ENCODE data around the gene ERI3. TPM values are rescaled to one million over a fixed set of nuclear protein-coding genes. Genes with fewer than 3 reads are reported as not detected.

ERI3 gene
- polyA plus RNA-seq, 3 donors: 96.0 to 107 (median 97.9) TPM

DNA sequence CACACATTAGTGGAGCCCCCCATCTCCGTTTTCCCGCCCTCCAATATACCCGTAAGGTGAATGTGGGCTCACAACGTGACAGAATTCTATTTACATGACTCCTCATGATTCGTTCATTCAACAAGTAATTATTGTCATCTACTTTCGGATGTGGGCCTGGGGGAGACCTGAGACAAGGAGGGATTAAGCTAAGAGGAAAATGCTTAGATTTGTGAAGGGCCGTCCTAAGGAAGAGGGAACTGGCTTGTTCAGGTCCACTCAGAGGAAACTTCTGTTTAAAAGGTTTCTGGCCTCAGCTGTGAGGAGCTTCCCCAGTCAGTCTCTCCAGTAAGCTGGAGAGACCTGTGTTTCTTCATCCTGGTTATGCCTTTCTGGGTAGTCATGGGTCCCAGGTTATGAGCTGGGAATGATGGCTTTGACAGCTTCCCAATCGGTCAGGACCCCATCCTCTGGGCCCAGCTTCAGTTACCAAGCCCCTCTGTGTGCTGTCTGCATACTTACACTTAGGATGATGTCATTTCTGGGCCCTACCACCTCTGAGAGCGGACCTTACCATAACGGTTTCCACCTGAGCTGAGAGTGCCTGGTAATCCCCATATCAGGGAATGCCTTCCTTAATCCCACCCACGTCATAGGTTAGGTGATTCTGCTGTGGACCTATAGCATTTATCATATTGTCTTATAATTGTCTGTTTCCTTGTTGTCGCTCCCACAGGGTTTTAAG is 687 bp upstream of the ERI3 start:
- DNase-seq: no peak

DNA sequence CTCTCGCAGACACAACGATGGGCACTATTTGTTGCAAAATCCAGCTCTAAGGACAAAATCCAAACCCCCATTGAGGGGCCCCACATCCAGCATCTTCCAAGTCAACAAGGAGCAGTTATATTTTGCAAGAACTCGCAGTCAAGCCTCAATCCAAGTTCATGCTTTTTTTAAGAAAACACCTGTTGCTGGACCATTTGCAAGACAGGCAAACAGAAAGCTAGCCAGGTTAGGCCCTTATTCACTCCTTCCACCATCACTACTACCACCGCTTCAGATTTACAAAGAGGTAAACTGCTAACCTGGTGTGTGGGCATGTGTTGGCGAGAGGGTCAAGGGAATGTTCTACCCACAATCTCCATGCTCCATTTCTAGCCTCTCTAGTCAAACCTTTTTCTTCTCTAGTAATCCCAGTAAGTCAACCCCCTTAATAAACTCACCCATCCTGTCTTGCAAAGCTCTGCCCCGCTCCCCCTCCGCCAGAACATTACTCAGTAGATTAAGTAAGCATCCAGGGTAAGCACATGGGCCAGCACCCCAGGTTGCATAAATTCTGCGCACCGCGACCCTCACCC is 703 bp downstream of the ERI3 start:
- peak; percentile 17 for DNase-seq

DNA sequence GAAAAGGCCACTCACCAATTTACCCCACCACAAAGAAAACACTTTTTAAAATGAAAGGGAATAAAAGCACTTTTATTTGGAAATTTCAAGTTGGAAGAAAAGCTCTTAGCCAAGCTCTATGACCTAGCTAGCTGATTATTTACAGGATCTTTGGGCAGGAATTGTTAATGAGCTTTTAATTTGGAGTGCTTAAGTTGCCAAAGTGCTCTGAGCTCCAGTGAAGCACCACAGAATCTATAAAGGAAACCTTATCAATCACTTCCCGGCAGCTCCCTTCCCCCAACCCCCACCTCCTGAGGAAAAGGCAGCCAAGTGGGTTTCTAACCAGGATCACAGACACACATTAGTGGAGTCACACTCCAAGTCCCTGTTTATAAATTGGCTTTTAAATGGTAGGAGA is 1.5 kb downstream of the ERI3 start:
- no peak for DNase-seq

DNA sequence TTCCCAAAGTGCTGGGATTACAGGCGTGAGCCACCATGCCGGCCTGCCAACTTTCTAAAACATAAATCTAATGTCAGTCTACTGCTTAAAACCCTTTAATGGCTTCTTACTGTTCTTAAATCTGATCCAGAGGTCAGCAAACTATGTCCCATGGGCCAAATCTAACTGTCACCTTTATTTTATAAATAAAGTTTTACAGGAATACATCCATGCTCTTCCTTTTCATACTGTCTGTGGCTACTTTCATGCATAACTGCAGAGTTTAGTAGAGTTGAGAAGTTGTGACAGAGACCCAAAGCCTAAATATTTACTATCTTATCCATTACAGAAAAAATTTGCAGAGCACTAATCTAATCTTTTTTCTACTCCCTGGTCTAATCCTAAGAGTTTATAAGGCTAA is 3.8 kb downstream of the ERI3 start:
- DNase-seq: no peak

DNA sequence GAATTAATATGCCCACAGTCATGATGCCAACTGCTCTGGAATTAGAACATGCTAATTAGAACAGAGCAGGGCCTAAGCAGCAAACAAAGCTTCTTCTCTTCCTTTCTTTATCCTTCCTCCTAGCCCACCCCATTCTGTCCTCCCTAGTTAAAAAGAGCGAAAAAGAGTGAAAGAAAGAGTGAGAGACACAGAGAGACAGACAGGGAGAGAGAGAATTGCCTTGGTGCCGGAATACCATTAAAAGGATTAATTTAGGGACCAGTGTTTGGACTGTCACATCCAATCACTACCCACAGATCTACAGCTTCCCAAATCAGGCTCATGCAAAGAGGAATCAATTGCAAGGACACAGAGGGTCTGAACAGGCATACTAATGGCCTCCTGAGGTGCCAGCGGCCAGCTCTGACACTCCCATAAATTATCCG is 7.0 kb downstream of the ERI3 start:
- DNase-seq: no peak

DNA sequence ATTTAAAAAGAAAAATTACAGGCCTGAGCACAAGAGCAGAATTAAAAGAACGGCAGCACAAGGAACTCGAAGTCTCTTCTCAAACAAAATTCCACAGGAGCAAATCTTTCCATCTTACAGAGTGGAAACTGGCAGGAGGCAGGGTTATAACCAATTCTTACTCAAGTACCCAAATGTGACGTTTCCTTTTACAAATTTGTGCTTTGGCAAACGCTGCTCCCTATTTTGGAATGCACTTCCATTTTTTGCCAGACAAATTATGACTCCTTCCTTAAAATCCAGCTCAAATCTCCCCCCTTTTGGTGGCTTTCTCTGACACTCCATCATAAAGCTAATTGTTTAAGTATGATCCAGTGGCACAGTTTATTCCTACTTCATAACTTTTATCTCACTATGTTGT is 7.8 kb downstream of the ERI3 start:
- no peak for DNase-seq

DNA sequence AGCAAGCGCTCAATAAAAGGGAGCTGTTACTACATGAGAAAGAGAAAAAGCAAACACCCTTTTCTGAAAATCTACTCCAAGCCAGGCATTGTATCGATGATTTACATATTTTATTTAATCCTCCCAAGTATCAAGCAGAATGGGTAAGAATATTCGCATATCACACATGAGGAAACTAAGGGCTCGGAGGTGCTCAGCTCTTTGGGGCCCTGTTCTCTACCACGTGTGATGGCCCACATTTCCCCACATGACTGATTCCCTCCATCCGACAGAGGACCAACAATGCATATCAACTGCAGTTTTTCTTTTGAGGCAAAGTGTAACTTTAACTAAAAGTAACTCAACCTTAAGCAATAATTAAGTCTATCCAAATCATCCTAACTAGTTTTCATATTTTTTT is 8.2 kb downstream of the ERI3 start:
- DNase-seq: no peak

DNA sequence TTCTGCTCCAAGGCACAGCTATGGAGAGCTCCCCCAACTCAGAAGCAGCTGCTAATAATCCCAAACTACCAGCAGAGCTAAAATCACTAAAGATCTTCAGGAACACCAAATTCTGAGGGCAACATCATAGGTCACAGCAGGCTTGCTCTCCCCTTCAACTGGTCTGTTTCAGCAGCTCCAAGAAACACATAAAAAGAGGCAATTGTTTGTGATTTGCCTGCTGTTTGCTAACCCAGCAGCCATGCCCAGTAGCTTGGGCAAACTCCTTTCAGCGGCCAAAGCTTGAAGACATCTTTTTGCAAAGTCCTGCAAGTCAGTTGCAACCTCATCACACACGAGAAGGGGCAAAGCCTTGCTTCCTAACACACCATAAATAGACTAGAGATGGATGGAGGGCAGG is 8.9 kb downstream of the ERI3 start:
- no peak for DNase-seq

DNA sequence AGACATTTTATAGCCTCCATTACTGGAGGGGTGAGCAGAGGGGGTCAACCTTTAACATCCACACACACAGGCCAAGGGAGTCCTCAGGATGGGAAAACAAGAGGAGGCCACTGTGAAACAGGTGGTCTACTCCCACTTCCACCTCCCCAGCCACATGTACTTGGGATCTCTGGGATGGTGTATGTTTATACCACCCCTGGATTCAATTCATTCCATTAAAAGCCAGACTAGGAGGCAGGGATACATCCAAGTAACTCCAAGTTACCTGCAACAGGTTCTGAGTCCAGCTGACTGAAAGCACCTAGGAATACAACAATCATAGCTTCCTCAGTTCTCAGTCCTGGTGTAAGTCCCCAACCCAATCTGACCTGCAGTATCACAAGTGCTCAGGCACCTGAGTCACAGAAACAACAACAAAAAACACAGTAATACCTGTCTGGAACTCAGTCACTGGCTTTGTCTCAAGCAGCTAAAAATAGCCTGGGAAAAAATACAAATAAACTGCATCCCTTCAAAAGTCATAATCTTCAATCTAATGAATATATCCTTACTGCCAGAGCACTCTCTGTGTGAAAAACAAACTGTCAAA is 9.8 kb downstream of the ERI3 start:
- DNase-seq: no peak

DNA sequence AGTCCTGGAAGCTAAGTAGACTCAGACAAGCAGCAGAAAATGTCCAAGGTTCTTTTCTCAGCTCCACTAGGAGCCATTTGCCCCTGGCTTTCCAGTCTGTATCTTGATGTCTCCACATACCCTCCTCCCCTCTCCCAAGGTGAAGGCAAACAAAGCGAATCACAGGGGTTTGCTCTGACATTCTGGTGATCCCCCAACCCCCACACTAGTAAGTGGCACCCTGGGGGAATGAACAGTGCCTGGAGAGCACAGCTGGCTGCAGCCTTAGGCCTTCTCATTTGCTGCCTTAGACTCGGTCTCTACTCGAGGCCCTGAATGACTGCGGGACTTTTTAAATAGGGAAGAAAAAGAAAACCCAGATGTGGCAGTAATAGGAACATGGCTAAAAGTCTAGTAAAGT is 15.3 kb downstream of the ERI3 start:
- DNase-seq: no peak

DNA sequence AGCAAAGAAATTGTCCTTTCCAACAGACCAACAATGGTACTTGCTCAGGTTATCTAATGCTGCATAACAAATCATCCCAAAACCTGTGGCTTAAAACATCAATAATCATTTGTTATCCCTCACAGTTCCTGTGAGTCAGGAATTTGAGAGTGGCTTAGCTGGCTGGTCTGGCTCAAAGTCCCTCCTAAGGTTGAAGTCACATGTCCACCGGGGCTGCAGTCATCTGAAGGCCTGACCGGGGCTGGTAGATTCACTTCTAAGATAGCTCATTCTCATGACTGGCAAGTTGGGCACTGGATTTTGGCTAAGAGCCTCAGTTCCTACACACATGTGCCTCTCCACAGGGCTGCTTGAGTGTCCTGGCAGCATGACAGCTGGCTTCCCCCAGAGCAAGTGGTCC is 16.9 kb downstream of the ERI3 start:
- no peak for DNase-seq

DNA sequence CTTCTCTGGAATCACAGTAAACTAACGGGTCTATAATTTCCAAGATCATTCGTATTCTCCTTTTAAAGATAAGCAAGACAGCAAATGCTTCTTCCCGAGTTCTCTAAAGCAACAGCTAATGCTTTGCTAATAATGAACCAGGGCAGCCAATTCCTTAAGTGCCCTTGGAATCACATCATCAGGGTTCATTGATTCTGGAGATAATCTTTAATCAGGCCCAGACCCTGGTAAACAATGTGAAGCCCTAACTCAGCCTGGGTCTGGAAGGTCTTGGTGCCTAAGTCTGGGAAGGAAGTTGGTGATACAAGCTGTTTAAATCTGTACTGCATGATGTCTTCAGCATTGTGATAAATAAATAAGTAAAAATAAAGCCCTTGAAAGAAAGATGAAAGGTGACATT is 18.4 kb downstream of the ERI3 start:
- no peak for DNase-seq

DNA sequence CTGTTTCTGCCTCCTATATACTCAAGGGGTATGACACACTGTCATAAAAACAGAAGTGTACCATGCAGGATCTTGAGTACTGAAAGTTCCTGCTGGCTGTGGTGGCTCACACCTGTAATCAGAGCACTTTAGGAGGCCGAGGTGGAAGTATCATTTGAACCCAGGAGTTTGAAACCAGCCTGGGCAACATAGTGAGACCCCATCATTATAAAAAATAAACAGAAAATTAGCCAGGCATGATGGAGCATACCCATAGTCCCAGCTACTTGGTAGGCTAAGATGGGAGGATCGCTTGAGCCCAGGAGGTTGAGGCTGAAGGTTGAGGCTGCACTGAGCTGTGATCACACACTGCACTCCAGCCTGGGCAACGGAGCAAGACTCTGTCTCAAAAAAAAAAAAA is 20.1 kb downstream of the ERI3 start:
- no peak for DNase-seq

DNA sequence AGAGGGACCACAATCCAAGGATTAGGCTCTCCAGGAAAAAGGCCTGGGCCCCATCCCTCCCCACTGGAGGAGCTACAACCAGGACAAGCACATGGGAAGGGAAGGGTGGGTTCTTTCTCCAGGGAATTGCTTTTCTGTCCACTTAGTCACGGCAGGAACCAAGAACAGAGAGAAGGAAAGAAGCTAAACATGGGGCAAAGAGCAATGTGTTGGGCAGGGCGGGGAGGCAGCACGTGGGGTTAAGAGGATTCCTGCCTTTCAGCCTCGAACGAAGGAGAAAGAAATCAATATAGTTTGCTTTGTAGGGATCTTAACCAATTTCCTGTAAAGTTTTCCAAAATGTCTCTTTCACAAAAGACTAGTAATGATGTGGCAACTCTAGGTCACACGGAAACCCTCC is 21.7 kb downstream of the ERI3 start:
- no peak for DNase-seq

DNA sequence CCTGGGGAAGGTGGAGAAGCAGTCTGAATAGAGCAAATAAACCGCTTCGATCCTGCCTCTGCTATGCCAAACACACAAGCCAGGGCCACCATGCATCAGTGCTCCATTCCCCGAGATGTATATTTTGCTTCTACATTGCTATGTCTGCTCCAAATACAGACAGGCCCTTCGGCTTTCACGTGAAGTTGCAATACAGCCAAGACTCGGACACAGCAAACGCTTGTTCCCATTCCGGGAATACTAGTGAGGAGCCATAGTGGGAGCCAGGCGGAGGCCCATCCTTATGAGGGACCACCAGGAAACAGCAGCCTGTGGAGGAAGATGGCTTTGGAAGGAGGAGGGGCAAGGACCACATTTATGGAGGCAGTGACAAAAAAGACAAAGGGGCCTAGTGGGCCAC is 22.6 kb downstream of the ERI3 start:
- no peak for DNase-seq

DNA sequence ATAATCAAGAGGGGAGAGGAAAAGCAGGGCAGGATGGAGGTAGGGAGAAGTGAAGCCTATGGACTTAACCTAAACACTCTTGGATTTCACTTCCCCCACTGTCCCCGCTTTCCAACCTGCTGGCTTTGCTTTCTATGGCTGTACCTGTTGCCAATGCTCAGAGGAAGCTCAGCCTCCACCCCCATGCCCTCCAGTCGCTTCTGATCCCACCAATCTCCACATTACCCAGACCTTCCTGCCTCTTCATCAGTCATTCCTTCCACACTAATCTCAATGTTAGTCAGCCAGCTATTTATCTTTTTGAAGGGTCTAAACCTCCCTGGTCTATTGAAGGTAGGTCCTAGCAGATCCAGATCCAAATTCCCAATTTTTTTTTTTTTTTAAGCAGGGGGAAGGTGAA is 24.1 kb downstream of the ERI3 start:
- no peak for DNase-seq

DNA sequence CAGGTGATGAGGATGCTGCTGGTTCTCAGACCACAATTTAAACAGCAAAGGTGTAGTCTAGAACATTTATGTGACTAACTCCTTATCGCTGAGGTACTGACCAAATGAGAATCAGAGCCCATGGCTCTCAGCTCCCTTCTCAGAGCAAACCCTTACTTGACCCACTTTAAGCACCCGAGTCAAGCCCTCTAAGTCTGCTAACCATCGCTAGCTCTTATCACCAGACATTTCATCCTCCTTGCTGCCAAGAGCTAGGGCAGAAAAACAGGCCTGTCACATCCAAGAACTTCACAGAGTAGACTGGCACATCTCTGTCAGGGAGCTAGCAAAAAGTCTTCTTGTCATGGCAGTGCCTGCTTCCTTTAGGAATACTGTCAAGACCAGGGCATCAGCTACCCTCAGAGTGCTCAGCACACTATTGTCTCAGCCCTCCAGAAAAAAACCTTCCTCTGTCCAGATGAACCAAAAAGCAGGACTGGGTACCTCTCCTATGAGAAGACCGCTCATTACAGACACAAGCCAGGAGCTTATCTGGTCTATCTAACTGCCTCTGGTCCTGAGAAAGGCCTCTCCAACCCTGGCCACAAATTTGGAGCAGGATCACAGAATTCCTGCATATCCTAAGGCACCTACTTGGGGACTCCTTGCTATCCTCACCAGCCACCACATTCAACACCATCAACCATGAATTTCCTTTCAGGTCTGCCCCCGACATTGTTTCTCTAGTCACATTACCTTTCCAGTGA is 26.2 kb downstream of the ERI3 start:
- no peak for DNase-seq

DNA sequence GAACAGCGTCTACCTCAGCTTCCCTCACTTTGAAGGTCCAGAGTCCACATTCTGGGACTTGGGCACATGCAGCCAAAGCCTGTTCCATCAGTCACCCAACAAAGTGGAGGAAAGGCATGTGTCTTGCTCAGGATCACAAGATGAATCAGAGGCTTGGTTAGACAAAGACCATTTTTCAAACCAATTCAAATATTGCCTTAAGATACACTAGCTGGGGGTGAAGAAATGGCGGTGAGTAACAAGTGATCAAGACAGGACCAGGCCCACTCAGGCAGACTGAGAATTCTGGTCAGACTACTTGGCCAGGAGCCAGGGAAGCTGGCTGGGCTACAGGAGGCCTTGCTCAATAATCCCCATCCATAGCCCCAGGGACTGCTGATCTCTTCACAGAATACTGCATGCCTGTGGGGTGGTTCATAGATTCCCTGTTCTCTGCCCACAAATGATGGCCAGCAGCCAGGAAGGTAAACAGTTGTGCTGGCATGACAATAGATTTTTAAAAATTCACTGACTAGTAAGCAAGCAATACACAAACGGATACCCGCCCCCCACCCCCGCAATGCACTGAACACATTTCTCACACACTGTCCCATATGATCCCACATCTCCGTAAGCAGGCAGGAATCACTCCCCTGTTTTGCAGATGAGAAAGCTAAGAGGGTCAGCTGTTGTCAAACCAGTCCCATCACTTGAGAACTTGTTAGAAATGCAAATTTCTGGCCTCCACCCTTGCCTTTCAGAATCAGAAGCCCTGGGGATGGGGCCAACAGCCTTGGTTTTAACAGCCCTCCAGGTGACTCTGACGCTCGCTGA is 27.2 kb downstream of the ERI3 start:
- DNase-seq: no peak

DNA sequence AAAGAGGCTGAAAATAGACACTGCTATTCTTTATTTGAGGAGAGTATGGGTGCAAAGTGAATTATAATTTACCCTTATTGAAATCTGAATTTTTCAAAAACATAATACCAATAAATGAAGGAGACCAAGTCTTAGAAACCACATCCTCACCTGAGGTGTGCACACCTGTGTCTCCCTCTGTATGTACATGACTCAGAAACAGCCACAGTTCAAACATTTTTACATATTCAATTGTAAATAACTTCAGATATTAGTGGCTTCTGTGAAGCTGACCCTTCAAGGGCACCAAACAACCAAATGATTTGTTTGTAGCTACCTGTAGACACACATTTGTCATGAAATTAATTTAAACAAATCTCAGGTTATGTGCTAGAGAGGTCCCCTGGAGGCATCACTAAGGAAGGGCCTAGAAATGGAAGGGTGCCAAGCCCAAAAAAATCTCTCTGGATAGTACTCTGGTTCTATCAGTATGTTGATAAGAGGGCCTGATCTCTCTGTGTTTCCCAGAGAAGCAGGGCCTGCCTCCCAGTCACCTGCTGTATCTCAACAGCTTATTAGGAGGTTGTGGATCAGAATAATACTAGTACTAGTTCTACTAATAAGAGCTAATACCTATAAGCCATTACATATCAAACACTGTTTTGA is 28.1 kb downstream of the ERI3 start:
- no peak for DNase-seq

DNA sequence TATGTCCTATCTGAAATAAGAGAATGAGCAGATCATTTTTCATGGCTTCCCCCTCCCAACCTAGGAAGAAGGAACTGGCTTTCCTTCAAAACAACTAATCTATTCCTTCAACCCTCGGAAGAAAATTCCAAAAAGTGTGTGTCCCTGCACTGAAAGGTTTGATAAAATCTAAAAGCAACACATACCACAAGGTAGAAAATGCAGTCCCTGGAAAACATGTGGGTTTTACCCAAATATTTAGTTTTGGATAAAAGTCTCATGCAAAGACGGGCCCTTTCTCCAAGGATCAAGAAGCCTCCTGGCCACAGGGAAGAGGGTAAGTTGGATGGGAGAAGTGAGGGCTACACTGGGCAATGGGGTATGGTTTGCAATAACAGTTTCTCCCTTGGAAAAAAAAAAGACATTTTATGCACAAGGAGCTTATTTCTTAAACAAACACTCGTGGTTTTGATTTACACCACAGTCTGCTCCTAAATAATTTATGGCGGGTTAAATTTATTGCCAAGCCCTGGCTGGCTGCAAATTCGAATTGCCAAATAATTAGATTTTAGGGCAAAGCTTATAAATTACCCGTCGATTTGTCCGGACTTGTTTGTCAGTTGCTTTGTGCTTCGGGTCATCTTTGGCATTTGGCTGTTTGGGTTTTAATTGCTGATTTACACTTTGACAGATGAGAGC is 28.9 kb downstream of the ERI3 start:
- no peak for DNase-seq

DNA sequence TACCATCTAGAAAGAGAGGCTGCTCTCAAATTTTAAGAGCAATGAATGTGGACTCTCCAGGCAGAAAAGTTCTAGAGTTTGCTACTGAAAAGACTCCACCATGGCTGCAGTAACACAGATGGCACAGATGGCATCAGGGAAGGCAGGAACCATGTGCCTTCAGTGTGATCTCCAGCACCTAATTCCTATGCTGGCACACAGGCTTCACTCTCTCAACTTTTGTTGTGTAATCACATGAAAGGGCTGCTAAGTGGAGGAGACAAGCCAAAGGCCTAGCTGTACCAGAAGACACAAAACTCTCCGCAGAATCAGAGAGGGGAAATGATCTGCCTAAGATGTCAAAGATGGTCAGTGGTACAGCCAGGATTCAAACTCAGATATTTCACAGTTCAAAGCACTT is 31.1 kb downstream of the ERI3 start:
- no peak for DNase-seq

All from renal pelvis (tissue), 4 donors.